ENCODE results near the gene LYPD6B. TPM values are rescaled to one million over a fixed set of nuclear protein-coding genes. Genes with fewer than 3 reads are reported as not detected.

The LYPD6B gene
- total and polyA plus RNA-seq, 10 of the 15 experiments (the other 5 are each of a cell fraction or from before 2014, with no cell fraction given) = 1.0 to 6.6 (median 4.0) TPM

DNA sequence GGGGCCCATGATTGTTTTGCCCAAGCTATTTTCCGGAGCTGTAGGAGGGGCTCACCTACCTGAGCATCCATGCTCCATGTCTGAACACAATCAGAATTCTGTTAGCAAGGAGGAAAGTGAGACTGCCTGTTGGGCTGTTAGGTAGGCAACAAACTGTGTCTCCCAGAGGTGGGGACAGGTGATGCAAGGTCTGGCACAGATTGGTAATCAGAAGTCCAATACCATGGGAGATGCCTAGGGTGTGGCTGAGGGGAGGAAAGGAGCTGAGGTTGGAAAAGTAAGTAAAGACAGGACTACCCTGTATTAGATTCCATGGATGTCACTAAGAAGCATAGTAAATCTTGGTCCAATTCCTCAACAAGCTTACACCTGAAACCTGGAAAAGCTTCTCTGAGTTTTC lies 3.0 kb downstream of the LYPD6B start:
- ATAC-seq (no peak), DNase-seq (ENCODE audit: low read depth, low spot score) (no peak), FAIRE-seq (no peak)
- no peak overlapping the region for H3K4me3 ChIP-seq
- peaks cover 8% of the 10 kb centered on the region for H3K79me2 ChIP-seq (ENCODE audit: control insufficient read depth, insufficient read depth, low read length)
- SMC1A ChIA-PET (ENCODE audit: uncharacterized antibody, unreplicated experiment) = interaction anchor here (0.7 to 16.5 kb wide), 5 partner anchors 9 to 520 kb away, joined by 3 to 327 read pairs (median 5); no protein-coding TSS in a partner anchor
- no peak for TF ChIP-seq GATAD2B (conservative IDR thresholded peaks at IDR 0.05; ENCODE audit: low read depth)
- TF ChIP-seq ZBED1 (IDR thresholded peaks at IDR 0.05; ENCODE audit: borderline replicate concordance) = no peak
- no peak for TF ChIP-seq EZH2 (IDR thresholded peaks at IDR 0.05; ENCODE audit: borderline replicate concordance, control insufficient read depth, low read depth, low read length)
- no peak for TF ChIP-seq NR2F1 (conservative IDR thresholded peaks at IDR 0.05)
- TF ChIP-seq RELA (IDR thresholded peaks at IDR 0.05; ENCODE audit: borderline replicate concordance, partially characterized antibody) = no peak
- TF ChIP-seq, protein P1, sequence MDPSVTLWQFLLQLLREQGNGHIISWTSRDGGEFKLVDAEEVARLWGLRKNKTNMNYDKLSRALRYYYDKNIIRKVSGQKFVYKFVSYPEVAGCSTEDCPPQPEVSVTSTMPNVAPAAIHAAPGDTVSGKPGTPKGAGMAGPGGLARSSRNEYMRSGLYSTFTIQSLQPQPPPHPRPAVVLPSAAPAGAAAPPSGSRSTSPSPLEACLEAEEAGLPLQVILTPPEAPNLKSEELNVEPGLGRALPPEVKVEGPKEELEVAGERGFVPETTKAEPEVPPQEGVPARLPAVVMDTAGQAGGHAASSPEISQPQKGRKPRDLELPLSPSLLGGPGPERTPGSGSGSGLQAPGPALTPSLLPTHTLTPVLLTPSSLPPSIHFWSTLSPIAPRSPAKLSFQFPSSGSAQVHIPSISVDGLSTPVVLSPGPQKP (IDR thresholded peaks at IDR 0.05; ENCODE audit: low read depth, low read length) = no peak
- no peak for TF ChIP-seq POLR2AphosphoS5 (IDR thresholded peaks at IDR 0.05; ENCODE audit: low read length)
- TF ChIP-seq MEF2A (IDR thresholded peaks at IDR 0.05; ENCODE audit: insufficient read depth, low read depth, low read length) = no peak
- 50% methylated on average over 1 of the region's 1 CpG for WGBS (ENCODE audit: insufficient coverage, insufficient replicate concordance, low lambda C conversion rate, missing lambda C conversion rate)
- BruUV-seq (replicated peaks) = no TSS peak
- no peak overlapping the region for H2AFZ ChIP-seq (ENCODE audit: control insufficient read depth, low read depth, low read length)
- POLR2A ChIA-PET = no interaction called here
- no peaks in the 10 kb centered on the region for H4K20me1 ChIP-seq (ENCODE audit: control insufficient read depth, insufficient read depth)
- H3K36me3 ChIP-seq (ENCODE audit: control insufficient read depth in 2 of 2, insufficient read depth in 2 of 2, low read length in 1 of 2) = no peaks in the 10 kb centered on the region
- H3K27me3 ChIP-seq (replicated peaks in 1 of 2; ENCODE audit: control insufficient read depth in 2 of 2, insufficient read depth in 2 of 2, low read length in 1 of 2) = no peaks in the 10 kb centered on the region
- in situ Hi-C loops (cut with MboI) = no loop called here
- RAD21 ChIA-PET (ENCODE audit: unreplicated experiment) = interaction anchor here (1.0 to 1.2 kb wide), 3 partner anchors 25 to 378 kb away, joined by 3 to 6 read pairs (median 4); no protein-coding TSS in a partner anchor
- H3K9ac ChIP-seq (ENCODE audit: control insufficient read depth, insufficient read depth, low read length) = no peak overlapping the region
- H3K27ac ChIP-seq (ENCODE audit: control insufficient read depth, insufficient read depth) = no peak overlapping the region
- H3K9me3 ChIP-seq (replicated peaks; ENCODE audit: control insufficient read depth, insufficient read depth, low read length) = peaks cover 1% of the 10 kb centered on the region; the same call in 1 of the 3 replicates
- CTCF ChIA-PET = interaction anchor here (0.7 to 18.0 kb wide), 11 partner anchors 8 to 527 kb away, joined by 3 to 508 read pairs (median 5); no protein-coding TSS in a partner anchor
- intact Hi-C loops (cut with micrococcal nuclease; ENCODE audit: unreplicated experiment) = loop anchor here (5.0 to 10.0 kb wide), 3 partner anchors 271 to 1303 kb away; no protein-coding TSS in a partner anchor
- no peak overlapping the region for H3K4me2 ChIP-seq (ENCODE audit: control insufficient read depth, insufficient read depth)
- peaks cover 15% of the 10 kb centered on the region for H3K4me1 ChIP-seq (ENCODE audit: control insufficient read depth, insufficient read depth, low read length)
